Ishikawa (cell line): ENCODE results near the gene CAMK1.

Experiments used
- TCF12 ChIP-seq: IDR thresholded peaks from 2 replicates; pipeline ENCODE4 v1.6.1; 2012; ENCODE audit warnings: low read depth
- TF ChIP-seq, protein P1 (sequence below): IDR thresholded peaks from 2 replicates; pipeline ENCODE4 v1.6.1; 2012; ENCODE audit warnings: low read depth, mild to moderate bottlenecking

DNA sequence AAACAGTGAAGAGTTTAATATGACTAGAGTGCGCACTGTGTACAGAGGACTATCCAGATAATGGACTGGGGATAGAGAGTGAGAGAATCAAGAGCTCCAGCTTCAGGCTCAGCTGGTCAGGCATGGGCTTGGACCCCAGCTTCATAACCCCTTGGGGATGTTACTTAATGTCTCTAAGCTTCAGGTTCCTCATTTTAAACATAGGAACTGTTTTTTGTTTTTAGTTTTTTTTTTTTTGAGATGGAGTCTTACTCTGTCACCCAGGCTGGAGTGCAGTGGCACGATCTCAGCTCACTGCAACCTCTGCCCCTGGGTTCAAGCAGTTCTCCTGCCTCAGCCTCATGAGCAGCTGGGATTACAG lies 48.1 kb downstream of the CAMK1 start:
- TF ChIP-seq, protein P1, sequence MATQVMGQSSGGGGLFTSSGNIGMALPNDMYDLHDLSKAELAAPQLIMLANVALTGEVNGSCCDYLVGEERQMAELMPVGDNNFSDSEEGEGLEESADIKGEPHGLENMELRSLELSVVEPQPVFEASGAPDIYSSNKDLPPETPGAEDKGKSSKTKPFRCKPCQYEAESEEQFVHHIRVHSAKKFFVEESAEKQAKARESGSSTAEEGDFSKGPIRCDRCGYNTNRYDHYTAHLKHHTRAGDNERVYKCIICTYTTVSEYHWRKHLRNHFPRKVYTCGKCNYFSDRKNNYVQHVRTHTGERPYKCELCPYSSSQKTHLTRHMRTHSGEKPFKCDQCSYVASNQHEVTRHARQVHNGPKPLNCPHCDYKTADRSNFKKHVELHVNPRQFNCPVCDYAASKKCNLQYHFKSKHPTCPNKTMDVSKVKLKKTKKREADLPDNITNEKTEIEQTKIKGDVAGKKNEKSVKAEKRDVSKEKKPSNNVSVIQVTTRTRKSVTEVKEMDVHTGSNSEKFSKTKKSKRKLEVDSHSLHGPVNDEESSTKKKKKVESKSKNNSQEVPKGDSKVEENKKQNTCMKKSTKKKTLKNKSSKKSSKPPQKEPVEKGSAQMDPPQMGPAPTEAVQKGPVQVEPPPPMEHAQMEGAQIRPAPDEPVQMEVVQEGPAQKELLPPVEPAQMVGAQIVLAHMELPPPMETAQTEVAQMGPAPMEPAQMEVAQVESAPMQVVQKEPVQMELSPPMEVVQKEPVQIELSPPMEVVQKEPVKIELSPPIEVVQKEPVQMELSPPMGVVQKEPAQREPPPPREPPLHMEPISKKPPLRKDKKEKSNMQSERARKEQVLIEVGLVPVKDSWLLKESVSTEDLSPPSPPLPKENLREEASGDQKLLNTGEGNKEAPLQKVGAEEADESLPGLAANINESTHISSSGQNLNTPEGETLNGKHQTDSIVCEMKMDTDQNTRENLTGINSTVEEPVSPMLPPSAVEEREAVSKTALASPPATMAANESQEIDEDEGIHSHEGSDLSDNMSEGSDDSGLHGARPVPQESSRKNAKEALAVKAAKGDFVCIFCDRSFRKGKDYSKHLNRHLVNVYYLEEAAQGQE, result no peak
- no peak for TF ChIP-seq TCF12
